T-helper 22 cell (primary cell): ENCODE results near the gene HMGN2.

Experiments
- DNase-seq: peaks from one replicate; pipeline ENCODE4 v3.0.0-alpha.2; 2020; ENCODE audit warnings: low read depth

HMGN2 gene

GRCh38 chr1:26472320-26472900 is at the start of gene HMGN2:
TSS of gene HMGN2 (plus strand) at chr1:26472440. CDS start at chr1:26472613, 173 bp downstream.
- peak; percentile 85 for DNase-seq

- no peak for DNase-seq
These were observed 42.5 kb upstream of the HMGN2 start for GRCh38 chr1:26429721-26430120.

GRCh38 chr1:26431979-26432695 is 40.1 kb upstream of the HMGN2 start, which contains the start of gene DHDDS:
TSS of gene DHDDS (plus strand) at chr1:26432321. CDS start at chr1:26432946, 625 bp downstream.
- DNase-seq: peak; percentile 95

- DNase-seq: no peak
These were observed 39.4 kb upstream of the HMGN2 start for GRCh38 chr1:26432793-26433192.

GRCh38 chr1:26434161-26434752 is 38.0 kb upstream of the HMGN2 start:
- no peak for DNase-seq

- DNase-seq: no peak
These were observed 34.2 kb upstream of the HMGN2 start for GRCh38 chr1:26438041-26438440.

- no peak for DNase-seq
These were observed 32.0 kb upstream of the HMGN2 start for GRCh38 chr1:26440259-26440658.

- no peak for DNase-seq
These were observed 22.4 kb upstream of the HMGN2 start for GRCh38 chr1:26449868-26450267.

- no peak for DNase-seq
These were observed 21.3 kb upstream of the HMGN2 start for GRCh38 chr1:26450908-26451307.

GRCh38 chr1:26452459-26453183 is 19.6 kb upstream of the HMGN2 start:
- no peak for DNase-seq

- DNase-seq: no peak
These were observed 13.1 kb upstream of the HMGN2 start for GRCh38 chr1:26459148-26459547.

- DNase-seq: no peak
These were observed 12.6 kb upstream of the HMGN2 start for GRCh38 chr1:26459573-26460031.

- no peak for DNase-seq
These were observed 3.3 kb upstream of the HMGN2 start for GRCh38 chr1:26468911-26469310.

- DNase-seq: no peak
These were observed 2.7 kb upstream of the HMGN2 start for GRCh38 chr1:26469558-26469957.

- no peak for DNase-seq
These were observed 1.3 kb upstream of the HMGN2 start for GRCh38 chr1:26470878-26471497.

- peak; percentile 4 for DNase-seq
These were observed 531 bp upstream of the HMGN2 start for GRCh38 chr1:26471498-26472319.

- DNase-seq: peak; percentile 93
These were observed 933 bp downstream of the HMGN2 start for GRCh38 chr1:26472901-26473845.

GRCh38 chr1:26474818-26475217 is 2.6 kb downstream of the HMGN2 start:
- DNase-seq: no peak

GRCh38 chr1:26475989-26476388 is 3.7 kb downstream of the HMGN2 start:
- DNase-seq: no peak

- DNase-seq: no peak
These were observed 4.7 kb downstream of the HMGN2 start for GRCh38 chr1:26476958-26477357.
